Stromal cell of bone marrow (primary cell): ENCODE results near the gene BLM.
A peak's percentile ranks its signal among the peaks of the same experiment; 100 is the strongest.
"Not testable (repeated sequence)": the region's sequence is repeated elsewhere in the genome, so short reads cannot be mapped to it uniquely, and the experiment has no call there.

Experiments used
- DNase-seq: peaks from one replicate; pipeline ENCODE4 v3.0.0-alpha.2; 2012; ENCODE audit warnings: low read depth

Gene BLM

DNA sequence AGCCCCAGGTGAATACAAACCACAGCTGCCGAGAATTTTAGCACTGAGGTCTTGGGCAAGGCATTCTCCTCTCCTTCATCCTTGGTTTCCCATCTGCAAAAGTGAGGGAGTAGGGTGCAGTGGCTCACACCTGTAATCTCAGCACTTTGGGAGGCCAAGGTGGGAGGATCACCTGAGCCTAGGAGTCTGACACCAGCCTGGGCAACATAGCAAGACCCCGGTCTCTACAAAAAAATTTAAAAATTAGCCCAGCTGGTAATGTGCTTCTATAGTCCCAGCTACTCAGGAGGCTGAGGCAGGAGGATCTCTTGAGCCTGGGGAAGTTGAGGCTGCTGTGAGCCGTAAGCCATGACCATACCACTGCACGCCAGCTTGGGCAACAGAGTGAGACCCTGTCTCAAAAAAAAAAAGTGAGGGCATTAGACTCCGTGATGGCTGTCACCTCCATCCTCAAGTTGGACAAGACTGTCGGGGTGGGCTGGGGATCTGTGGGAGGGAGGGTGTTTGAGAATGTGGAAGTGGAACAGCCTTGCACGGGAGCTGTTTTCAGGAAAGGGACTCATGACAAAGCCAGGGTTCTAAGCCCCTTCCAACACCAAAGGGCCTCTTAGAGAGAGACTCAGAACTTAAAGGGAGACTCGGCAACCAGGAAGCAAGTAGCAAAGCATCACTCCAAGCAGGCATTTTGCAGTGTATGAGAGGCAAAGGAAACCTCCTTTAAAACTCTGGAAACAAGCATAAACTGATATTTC is 105.2 kb downstream of the BLM start:
- no peak for DNase-seq

DNA sequence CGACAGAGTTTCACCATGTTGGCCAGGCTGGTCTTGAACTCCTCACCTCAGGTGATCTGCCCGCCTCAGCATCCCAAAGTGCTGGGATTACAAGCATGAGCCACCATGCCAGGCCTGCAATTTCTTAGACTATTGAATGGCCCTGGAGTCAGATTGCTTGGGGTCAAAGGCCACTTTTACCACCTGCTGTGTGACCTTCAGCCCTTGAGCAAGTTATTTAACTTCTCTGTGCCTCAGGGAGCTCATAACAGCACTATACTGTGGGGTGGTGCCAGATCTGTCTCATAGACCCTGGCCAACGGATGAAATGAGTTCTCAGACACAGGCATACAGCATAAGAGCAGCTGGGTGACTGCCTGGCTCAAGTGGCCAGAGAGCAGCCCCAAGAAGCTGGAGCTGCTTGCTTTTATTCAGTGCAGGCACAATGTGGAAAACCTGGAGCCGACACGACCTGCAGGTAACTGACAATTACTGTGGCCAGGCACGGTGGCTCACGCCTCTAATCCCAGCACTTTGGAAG is 106.4 kb downstream of the BLM start:
- no peak for DNase-seq

DNA sequence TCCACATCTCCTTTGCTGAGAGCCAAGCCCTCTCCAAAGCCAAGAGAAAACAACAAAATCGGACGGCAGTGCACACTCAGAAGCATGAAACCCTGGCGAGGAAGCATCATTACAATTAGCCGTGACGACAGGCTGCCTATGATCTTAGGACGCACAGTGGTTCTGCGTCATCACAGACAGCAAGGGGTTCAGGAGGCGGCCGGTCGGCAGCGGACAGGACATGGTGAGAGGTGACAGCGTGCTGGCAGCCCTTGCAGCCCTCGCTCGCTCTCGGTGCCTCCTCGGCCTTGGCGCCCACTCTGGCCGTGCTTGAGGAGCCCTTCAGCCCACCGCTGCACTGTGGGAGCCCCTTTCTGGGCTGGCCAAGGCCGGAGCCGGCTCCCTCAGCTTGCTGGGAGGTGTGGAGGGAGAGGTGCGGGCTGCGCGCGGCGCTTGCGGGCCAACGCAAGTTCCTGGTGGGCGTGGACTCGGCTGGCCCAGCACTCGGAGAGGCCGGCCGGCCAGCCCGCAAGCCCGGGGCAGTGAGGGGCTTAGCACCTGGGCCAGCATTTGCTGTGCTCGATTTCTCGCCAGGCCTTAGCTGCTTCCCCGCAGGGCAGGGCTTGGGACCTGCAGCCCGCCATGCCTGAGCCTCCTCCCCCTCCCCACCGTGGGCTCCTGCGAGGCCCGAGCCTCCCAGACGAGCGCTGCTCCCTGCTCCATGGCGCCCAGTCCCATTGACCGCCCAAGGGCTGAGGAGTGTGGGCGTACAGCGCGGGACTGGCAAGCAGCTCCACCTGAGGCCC is 108.2 kb downstream of the BLM start:
- not testable (repeated sequence) for DNase-seq

DNA sequence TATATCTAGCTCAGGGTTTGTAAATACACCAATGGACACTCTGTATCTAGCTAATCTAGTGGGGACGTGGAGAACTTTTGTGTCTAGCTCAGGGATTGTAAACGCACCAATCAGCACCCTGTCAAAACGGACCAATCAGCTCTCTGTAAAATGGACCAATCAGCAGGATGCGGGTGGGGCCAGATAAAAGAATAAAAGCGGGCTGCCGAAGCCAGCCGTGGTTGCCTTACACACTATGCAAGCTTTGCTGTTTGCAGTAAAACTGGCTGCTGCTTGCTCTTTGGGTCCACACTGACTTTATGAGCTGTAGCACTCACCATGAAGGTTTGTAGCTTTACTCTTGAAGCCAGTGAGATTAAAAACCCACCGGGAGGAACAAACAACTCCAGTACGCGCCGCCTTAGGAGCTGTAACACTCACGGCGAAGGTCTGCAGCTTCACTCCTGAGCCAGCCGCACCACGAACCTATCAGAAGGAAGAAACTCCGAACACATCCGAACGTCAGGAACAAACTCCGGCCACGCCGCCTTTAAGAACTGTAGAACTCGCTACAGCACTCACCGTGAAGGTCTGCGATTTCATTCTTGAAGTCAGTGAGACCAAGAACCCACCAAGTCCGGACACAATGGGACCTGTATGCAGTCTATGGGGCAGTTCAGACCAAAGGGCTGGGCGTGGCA is 109.2 kb downstream of the BLM start:
- DNase-seq: not testable (repeated sequence)

DNA sequence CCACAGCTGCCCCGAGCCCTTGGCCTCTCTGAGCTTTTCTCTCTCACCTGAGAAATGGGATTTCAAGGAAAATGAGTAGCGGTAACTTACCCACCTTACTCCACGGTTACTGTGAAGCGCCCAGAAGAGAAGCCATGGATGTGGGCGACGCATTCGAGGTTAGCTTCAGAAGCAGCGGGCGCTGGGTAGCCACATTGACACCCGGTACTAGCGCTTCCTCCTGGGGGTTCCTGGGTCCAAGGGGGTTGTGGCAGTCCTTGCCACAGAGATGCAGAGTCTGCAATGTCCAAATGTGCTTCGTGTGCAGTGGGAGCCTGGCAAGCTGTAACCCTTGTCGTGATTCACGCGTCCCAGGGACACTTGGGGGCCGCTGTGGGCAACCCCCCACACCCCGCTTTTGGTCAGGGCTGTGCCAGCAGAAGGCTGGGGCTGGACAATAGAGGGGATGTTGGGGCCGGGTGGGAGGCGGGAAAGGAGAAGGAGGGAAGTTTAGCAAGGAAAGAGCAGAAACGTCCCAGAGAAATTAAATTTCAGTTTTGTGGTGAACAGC is 109.8 kb downstream of the BLM start:
- DNase-seq: no peak

DNA sequence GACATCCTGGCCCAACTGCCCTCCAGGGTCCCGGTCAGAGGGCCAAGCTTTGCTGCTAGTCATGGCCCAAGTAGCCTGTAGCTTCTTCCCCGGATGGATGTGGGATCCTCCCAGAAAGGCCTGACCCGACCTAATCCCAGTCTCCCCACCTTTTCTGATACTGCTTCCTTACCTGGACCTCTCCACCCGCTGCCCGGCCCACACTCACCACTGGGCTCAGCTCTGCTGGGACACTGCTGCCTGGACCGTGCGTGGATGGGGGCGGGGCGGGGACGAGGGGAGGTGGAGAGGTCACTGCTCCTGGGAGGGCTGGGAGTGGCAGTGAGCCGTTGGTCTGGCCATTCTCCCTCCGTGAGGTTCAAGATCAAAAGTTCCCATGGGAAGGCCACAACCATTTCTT is 111.0 kb downstream of the BLM start:
- DNase-seq: no peak

DNA sequence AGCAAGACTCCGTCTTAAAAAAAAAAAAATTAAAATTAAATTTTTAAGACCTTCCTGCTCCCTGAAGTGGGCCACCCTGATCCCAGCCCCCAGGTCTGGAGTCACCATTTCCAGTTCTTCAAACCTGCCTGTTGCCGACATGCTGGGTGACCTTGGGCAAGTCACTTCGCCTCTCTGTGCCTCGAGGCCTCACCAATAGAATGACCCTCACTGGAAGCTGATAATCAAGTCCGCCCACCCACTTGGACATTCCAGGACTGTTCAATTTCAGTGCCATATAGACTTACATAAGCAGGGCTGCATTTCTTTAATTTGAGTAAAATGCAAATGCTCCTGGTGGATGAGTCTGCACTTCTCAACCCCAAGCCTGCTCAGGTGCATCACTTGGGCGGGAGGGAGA is 112.0 kb downstream of the BLM start:
- DNase-seq: no peak

DNA sequence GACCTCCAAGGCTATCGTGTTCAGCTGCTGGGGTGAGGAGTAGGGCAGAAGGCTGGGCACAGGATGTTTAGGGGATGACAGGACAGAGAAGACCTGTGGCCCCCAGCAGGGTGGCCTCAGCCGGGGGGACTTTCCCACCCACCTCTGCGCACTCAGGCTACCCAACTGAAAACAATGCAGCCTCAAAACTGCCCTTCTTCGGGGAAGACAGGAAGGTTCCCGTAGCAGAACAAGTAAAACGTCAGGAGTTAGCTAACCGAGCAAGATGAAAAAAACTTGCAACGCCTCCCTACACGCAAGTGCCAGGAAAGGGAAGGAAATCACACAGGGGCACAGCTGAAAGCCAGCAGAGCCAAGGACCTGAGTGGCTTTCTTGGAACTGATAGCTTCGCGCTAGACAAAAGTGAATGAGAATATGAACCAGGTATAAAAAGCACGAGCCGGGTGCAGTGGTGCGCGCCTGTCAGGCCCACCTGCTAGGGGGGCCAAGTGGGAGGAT is 112.8 kb downstream of the BLM start:
- DNase-seq: no peak

DNA sequence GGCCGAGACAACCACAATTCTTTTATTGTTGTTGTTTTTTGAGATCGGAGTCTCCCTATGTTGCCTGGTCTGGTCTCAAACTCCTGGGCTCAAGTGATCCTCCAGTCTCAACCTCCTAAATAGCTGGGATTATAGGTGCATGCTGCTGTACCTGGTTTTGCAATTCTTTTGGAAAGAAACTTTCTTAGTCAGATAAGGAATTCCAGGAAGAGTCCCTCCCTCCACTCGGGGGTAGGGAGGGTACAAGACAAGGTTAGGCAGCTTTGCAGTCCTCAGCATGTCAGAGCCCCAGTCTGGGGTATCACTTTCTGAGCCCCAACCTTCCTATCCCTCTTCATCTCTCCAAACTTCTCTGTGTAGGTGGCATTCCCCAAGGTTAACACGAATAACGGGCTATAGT is 117.5 kb downstream of the BLM start:
- no peak for DNase-seq

DNA sequence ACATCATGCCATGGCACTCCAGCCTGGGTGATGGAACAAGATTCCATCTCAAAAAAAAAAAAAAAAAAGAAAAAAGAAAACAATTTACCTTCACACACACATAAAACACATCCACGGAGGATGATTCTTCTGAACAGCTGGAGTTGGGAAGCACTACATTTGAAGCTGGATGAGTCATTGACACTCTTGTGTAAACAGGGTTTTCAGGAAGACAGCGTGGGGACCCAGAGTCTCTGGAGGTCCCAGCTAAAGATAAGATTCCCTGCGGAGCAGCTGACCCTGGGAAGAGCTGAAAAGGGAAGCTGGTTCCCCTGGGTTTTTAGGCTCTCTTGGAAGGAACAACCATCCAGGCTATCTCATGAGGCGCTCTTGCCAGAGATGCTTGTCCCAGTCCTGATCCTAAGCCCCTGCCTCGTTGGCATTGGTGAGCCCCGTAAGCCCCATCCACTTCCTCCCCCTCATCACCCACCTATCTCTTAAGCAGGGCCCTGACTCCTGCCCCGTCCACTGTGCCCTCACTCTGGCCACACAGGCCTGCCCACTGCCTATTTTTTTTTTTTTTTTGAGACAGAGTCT is 119.2 kb downstream of the BLM start:
- peak; percentile 19 for DNase-seq

DNA sequence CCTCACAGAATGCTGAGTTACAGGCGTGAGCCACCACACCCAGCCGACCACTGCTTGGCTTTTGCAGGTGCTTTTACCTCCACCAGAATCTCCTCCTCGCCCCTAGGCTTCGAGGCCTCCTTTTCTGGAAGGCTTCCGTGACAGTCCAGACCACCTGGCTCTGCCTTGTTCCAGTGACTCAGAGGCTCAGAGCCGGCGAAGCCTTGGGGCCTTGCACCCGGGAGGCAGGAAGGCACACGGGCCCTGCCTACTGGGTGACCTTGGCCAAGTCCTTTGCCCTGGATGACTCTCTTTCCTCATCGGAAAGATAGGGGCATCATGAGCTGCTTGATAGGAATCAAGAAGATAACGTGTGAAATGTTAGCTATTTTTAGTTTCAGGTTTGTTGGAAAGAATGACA is 119.9 kb downstream of the BLM start:
- DNase-seq: no peak

DNA sequence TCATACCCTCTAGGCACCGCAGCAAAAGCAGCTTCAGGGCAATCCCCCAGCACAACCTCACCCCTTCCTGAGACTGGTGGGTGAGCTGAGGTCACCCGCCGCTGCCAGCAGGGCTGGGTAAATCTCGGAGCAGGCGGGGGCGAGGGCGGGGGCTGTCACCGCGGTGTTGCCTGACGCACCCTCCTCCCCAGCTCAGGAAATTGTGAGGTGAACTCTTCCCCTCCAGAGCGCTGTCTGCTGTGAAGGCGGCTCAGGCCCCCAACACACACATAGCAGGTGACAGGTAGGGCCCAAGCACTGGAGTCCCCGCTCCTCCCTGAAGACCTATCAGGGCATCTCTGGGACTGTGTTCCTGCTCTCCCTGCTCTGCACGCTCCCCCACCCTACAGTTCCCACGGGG is 121.0 kb downstream of the BLM start:
- DNase-seq: no peak

DNA sequence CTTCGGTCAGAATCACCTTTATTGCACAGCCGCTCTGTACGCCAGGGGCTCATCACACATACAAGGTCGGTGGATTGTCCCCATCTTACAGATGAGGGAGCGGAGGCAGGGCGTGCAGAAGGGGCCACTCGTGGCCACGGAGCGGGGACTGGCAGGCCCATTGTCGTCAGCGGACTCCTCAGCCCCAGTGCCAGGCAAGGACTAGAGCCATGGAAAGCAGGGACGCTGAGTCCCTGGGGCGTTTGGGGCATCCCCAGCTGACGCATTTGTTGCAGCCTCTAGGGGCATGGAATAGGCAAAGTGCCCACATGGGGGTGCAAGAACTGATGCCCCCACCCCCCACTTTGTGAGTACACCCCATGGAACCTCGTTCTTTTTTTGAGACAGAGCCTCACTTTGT is 121.4 kb downstream of the BLM start:
- no peak for DNase-seq

DNA sequence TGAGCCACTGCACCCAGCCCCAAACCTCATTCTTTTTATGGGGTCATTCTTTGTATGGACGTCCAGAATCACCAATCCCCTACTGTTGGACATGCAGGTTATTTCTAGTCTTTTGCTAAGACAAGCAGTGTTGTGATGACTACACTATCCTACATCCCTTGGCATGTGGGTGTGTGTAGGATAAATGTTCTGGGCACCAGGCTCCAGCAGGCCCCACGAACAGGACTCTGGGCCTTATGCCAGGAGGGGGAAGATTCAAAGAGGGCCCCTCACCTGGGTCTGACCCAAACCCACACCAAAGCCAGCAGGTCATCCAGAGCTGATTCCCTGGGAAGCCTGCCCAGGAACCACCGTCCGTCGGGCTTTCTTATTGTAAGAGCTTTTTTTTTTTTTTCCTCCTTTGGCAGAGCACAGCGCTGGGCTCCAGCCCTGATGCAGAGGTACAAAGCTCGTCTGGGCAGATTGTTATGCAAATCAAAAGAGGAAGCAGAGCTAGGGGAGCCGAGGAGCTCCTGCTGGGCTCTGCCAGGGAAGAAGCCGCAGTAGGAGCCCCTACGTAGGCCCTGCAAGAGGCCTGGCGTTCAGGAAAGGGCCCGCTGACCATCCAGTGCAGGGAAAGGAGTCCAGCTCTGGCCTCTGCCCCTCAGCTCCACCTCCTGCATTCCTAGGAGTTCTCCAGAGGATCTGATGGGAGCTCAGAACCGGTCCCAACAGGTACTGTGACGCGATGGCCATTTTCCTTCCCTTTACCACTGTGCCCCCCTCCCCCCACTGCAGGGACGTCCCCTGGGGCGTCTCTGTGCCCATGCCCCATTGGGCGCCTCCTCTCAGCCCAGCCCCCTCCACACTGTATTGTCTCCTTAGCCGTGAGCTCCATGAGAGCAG is 122.3 kb downstream of the BLM start:
- DNase-seq: no peak

DNA sequence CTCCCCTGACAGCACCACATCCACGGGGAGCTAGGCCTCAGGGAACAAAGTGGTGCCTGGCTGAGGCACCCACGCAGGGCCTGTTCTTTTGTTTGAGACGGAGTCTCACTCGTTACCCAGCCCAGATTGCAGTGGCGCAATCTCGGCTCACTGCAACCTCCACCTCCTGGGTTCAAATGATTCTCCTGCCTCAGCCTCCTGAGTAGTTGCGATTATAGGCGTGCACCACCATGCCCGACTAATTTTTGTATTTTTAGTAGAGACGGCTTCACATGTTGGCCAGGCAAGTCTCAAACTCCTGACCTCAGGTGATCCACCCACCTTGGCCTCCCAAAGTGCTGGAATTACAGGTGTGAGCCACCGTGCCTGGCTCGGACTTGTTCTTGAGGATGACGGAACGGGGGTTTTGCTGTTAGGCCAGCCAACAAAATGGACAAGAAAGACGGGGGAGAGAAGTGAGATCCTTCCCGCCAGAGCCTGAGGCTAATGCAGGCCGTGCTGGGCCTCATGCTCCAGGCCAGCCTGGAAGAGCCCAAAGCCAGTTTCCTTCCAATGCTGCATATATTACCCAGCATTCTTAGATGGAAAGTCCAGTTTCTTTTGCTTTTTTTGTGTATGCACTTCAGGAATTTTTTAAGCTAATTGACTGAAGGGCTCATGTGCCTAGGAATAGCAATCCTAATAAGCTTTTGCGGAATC is 123.2 kb downstream of the BLM start:
- no peak for DNase-seq

DNA sequence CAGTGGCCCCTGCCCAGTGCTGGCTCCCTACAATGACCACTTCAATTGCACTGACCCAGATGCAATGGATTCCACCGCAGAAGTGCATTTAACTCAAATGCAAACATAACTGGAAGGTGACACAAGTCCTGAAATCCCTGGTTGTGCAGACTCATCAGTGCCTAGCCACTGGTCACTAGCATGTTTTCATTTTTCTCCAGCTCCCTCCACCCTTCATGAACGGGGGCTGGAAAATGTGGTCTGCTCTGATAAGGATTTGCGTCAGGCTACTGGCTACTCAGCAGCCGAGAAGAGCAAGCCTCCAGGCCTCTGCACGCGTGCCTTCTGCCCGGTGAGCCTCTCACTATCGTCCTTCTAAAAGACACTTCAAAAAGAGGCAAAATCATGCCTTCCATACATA is 123.8 kb downstream of the BLM start:
- DNase-seq: no peak

DNA sequence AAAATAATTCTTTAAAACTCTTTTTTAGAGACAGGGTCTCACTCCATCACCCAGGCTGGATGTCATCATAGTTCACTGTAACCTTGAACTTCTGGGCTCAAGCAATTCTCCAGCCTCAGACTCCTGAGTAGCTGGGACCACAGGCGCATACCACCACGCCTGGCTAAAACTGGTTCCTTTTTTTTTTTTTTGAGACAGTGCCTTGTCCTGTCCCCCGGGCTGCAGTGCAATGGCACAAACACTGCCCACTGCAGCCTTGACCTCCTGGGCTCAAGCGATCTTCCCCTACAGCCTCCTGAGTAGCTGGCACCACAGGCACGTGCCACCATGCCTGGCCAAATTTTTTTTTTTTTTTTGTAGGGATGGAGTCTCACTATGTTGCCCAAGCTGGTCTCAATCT is 127.5 kb downstream of the BLM start:
- DNase-seq: no peak

DNA sequence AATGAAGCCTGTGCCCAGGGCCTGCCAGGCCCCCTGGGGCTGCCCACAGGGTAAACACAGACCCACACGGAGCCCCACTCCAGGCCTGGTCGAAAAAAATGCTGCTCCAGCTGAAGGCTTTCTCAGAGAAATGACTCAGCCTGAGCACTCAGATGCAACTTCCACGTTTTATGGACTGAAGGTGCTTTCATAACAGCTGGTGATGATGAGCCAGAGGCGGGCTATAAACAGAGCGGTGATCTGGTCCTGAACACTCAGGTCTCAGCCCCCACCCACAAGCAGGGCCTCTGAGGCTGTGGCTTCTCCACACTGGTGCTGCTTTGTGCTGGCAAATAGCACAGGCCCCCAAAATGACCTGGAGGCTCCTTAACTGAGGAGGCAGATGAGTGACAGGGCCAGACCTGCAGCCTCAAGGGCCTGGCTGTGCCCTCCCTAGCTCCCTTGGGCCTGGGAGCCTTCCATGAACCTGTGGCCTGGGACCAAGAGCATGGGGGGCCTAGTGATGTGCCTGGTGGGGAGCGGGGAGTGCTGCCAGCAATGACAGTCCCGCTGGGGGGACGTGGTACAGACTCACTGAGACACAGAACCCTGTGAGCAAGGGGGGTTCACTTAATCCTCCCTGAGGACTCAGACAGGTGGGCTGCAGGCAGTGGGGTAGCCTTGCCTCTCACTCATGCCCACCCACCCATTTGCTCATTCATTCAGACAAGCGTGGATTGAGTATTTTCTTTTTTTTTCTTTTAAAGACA is 128.2 kb downstream of the BLM start:
- DNase-seq: peak; percentile 85

DNA sequence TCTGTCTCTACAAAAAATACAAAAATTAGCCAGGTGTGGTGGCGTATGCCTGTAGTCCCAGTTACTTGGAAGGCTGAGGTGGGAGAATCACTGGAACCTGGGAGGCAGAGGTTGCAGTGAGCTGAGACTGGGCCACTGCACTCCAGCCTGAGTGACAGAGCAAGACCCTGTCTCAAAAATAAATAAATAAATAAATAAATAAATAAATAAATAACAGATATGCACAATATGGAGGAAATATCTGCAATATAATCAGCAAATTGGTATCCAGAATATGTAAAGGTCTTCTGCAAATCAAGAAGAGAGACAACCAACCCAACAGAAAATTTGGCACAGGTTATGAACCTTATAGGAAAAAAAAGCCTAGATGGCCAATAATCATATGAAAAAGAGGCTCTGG is 132.3 kb downstream of the BLM start:
- DNase-seq: not testable (repeated sequence)

DNA sequence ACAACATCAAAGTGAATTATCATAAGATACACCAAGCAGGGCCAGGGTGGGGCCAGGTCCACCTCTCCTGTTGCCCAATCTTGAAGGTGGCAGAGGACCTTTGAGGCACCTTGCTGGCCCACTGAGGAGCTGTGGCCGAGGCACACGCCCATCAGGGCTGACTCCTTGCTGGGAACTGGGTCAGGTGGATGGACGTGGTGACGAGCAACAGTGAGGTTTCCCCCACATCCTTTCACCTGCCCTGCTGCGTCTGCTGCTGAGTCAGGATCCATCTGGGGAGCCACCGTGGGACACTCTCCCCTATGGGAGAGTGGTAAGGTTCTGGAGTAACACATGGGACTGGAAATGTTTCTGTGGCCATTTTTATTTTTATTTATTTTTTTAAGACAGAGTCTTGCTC is 134.0 kb downstream of the BLM start:
- no peak for DNase-seq
